HG02759 (cell line): ENCODE measurements around the gene TTC7B.
"Not testable (repeated sequence)": the region's sequence is repeated elsewhere in the genome, so short reads cannot be mapped to it uniquely, and the experiment has no call there.

ENCODE experiments used
- ATAC-seq: cut with Tn5 transposase; IDR thresholded peaks from one replicate; pipeline ENCODE4 v1.9.1; 2021; ENCODE audit warnings: mild to moderate bottlenecking, moderate library complexity; ENCODE audit not compliant: unreplicated experiment

TTC7B gene

DNA sequence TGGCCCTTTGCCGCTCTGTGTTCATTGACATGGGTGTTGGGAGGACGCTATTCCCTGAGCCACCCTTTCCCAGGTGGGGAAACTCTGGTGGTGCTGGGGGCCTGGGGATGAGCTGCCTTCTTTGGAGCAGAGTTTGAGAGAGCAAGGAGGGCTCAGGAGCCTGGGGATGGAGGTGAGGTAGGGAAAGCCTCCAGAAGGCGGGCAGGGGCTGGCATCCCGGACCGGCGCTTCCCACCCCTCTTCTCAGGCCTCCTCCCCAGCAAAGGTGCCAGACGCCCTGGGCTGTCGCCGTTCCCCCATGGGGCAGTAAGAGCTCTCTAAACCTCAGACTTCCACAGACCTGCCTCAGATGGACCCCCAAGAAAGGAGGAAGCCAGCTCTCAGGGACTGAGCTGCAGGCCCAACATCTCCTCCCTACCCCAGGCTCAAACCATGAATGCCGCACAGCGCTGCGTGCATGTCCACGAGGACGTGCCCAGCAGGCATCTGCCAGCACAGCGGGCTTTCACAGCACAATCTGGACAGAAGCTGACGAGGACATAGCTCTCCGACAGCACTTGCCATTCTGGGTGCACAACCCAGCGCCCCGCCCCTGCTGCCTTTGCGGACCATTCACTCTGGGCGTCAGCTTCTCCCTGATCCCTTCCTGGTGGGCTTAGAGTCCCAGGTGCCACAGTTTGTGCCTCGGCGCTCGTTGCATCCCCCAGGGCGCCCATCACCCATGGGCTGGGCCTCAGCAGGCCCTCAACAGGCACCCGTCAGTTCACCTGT lies 14.9 kb upstream of the TTC7B start:
- ATAC-seq: no peak

DNA sequence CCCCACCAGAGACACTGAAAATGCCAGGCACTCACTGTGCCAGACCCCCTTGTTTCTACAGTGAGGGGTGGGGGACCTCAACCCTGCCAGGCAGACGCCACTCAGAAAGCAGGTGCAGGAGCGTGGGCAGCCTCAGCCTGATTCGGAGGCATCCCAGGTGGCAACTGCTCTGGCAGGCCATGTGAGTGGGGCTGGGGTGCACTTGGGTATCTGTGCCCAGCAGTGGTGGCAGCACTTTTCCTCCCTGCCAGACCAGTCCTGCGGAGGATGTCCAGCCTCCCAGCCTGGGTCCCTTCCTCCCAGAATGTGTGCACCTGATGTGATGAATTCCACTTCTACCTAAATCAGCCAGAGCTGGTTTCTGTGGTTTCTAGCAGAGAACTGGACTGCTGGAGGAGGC lies 13.4 kb upstream of the TTC7B start:
- ATAC-seq: no peak

DNA sequence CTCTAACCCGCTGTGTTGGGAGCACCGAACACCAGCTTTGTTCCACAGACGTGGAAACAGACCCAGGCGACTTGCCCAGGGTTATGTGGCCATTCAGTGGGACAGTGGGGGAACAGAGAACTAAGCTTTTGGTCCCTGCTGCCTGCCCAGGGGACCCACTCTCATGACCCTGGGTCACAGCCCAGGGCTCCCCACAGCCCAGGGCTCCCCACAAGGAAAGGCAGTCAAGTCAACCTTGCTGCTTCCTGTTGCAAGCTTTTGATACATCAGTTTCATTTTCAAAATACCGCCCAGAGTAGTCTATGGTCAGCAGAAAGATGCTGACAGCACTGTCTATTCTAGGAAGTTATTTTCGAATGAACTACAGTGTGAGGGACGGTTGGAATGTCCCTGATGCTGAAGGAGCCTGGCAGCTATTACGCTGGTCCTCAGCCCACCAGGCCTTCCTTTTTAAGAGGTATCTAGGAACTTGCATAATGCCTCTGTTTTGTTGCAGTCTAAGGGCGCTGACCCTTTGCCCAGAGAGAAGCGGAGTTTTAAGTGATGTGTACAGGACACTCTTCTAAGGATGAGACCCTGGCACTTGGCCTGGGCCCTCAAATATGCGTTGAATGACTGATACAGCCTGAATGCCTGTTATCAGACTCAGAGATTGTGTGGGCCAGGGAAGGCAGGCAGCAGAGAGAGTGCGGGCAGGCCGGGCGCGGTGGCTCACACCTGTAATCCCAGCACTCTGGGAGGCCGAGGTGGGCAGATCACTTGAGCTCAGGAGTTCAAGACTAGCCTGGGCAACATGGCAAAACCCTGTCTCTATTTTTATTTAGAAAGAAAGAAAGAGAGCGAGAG lies 12.6 kb upstream of the TTC7B start:
- peak; percentile 22 for ATAC-seq

DNA sequence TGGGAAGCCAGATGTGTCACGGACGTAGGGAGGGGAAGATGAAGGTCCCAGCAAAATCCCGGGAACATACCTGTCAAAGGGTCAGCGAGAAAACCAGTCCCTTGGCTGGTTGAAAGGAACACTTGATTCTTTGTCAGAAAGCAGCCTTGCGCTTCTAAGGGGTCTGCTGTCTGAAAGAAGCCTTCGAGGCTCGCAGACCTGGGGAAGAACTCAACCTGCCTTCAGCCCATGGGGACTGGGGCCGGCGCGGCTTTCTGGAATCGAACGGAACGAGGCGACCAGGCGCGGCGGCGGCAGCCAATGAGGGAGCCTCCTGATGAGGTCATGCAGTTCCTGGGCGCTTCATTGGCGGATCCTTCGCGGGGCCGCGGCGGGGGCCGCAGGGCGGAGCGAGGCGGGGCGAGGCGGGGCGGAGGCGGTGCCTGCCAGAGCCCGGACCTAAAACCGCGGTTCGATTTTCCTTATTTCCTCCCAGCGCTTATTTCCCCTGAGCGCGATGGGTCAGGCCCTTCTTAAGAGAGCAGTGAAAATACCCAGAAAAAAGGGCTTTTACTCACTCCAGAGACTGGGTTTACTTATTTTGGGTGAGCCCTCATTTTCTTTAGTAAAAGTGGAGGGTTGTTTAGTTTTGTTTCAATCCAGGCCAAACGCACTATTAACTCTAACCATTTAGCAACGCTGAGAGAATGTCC lies 11.8 kb upstream of the TTC7B start:
- ATAC-seq: peak; percentile 100

DNA sequence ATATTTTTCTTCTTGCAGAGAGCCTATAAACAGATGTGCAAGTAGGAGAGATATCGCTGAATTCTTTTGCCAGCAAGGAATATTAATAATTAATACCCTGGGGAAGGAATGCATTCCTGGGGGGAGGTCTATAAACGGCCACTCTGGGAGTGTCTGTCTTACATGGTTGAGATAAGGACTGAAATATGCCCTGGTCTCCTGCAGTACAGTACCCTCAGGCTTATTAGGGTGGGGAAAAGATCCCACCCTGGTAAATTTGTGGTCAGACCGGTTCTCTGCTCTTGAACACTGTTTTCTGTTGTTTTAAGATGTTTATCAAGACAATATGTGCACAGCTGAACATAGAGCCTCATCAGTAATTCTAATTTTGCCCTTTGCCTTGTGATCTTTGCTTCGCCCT lies 7.3 kb upstream of the TTC7B start:
- ATAC-seq: not testable (repeated sequence)

DNA sequence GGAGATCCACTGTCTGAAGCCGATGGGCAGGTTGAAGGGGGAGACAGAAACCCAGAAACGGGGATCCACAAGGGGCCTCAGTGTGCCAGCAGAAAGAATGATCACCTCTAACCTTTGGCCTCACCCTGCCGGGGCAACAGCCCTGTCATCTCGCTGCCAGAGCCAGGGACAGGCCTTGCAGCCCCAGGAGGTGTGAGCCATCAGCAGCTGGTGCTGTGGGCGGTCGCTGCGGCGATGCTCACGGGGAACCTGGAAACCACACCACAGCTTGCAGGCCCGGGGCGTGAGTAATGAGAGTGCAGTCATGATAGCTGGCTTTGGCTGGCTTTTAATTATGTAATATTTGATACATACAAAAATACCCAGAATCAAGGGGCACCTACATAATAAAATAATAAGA lies 4.7 kb upstream of the TTC7B start:
- peak; percentile 77 for ATAC-seq

DNA sequence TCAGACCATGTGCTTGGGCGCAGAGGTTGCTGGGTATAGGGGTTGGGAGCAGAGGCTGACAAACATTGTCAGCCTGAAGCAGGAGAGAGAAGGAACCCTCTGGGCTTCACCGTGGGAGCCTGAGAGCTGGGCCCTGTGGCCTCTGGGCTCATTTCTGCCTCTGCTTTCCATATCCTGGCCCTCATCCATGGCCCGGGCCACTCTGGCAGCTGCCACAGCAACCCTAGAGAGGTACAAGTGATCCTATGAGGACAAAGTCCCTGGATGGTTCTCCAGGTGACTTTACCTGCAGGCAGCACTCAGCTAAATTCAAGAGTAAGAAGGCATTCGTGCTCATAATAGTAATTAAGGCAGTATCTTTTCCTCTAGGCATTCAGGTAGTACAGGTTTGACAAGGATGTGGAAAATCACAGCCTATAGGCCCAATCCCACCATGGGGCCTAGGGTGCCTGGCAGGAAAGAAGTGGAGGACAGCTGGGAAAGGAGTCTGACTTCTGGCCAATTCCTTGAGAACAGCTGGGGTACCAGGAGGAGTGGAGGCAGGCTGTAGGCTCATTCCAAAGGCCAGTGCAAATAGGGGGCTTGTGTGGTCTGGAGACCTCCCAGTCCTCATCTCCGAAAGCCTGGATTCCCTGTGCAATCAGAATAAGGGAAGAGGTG lies 3.6 kb upstream of the TTC7B start:
- ATAC-seq: no peak

DNA sequence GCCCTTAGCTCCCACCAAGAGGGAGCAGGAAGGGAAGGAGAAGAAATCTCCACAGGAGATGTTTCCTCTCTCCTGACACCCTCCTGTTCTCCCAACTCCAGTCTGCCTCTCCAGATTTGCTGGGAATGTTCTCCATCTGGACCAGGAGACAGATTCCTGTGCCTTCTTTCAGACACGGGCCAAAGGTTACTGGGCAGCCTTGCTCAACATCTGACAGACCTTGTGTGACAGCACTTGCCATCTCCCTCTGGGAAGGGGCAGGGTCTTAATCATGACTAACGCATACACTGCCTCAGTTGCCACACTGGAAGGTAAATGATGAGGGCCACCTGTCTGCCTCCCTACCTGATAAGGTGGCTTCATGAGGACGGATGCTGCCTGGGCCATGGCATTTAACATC lies 2.5 kb upstream of the TTC7B start:
- no peak for ATAC-seq

DNA sequence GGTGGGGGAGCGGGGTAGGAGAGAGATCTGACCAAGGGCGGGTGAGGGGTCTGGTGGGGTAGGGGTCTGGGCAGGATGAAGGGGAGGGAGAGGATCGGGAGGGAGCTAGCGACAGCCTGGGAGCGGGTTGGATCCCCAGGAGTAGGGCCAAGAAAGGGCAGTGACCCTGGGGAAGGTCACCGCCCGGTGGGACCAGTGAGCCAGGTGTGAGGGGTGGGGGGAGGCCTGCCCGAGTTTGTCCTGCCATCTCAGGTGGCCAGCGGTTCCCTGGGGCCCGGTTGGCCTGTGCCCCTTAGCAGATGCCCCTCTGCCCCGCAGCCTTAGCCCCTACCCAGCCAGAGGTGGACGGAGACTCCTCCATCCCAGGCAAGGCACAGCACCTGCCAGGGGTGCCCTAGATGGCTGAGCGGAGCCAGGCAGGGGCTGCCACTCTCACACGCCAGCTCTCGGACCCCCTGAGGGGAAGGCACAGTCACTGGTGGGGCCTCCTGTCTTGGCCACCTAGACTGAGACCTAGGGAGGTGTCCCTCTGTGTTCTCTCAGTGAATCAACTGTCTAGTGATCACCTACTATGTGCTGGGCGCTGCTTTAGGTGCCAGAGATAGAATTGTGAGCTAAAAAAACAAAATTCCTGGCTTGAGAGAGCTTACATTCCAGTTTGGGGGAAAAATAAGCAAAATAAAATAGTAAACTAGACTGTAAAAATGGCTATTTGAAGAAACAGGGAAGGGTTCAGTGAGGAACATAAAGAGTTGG lies 629 bp upstream of the TTC7B start:
- no peak for ATAC-seq

DNA sequence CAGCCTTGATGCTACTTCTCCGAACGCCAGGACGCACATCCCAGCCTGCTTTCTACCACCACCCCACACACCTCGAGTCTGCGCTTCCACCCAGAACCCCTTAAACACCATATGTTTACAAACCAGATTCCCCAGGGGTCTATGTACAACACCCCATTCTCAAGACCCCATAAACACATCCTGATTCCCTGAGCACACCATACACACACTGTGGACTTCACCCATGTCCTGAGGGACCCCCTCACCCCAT lies 733 bp downstream of the TTC7B start:
- no peak for ATAC-seq

DNA sequence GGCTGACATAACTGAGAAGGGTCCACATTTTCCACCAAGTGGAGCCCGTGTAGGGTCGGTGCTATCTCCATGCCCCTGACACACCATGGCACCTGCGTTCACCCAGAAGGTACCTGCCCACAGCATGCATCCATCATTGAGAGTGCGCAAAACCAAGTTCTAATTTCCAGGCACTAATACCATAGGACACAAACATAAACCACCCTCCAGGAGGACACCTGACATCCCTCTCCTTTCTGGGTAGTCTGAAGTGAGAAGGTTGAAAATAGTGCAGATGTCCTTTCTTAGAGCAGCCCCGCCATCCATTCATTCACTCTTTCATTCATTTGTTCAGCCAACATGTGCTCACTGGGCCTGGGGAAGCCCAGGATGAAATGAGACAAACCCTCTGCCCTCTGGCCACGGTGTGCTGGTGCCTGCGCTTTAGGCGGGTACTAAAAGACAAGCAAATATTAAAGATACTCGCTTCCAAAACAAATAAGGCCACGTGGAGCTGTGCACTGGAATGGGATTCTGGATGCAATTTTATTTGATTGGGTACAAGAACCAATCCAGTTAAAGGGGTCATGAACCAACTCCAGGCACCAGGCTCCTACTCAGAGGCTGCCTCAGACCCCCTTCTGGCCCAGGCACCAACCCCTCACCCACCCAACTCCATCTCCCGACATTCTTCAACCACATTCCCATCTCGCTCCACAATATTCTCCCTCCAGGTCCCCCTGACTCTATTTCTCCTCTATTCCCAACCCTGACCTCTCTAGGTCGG lies 1.2 kb downstream of the TTC7B start:
- no peak for ATAC-seq

DNA sequence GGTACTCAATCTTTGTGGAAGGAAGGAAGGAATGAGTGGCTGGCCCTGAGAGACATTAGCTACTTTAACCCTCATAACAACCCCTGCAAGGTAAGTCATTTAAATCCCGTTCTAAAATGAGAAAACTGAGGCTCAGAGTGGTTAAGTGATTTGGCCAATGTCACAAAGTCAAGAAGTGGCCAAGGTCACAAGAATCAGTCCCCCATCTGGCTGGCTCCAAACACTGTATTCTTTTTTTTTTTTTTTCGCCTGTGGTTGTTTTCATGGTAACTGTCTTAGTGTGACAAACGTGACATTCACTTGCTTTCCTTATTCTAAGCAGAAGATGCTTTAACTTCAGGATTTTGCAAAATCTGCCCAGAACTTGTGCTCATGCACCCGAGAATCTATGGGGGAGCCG lies 2.8 kb downstream of the TTC7B start:
- ATAC-seq: no peak

DNA sequence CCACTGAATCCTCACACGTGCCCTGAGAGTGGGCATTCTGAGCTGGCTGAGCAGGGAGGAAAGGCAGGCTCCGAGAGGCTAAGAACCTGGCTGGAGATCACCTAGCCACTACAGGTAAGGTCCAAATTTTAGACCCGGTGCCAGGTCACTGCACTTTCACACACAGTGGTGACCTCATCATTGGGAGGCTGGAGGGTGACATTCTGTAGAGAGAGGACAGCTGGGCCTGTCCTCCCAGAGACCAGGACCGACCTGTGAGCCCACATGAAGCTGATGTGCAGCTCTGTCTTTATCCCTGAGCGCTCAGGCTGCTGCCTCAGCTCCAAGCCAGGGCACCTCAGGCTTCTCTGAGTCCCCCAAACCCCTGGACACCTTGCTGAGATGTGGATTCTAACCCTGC lies 4.1 kb downstream of the TTC7B start:
- no peak for ATAC-seq

DNA sequence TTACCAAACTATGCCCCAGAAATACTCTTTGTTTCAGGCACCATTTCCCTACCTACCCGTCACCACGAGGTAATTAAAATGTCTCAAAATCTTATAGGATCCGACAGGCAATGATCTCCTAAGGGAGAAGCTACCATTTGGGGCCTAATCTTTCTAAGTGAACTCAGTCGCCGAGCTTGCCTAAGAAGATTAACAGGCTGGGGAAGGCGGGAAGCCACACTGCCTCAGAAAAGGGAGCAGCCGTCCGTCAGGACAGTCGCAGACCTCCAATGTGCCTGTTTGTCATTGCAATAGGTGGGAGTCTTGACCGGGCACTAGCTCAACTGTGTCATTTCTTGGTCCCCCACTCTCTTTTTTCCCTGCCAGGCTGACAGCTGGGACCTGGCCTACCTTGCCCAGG lies 4.6 kb downstream of the TTC7B start:
- no peak for ATAC-seq

DNA sequence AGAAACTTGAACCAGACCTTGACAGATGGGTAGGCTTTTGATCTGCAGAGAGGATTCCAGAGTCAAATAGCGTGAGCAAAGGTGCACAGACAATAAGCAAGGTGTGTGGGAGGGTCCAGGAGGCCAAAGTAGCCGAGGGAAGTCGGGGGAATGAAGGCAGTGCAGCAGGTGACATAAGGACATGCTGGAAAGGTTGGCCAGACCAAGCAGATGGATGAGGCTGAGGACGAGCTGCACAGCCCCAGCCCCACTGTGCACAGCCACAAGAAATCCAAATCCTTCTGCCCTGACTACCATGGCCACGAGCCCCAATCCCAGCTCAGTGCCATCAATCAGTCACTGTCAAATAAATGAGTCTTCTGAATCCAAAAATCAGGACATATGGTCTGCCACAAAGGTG lies 5.4 kb downstream of the TTC7B start:
- no peak for ATAC-seq

DNA sequence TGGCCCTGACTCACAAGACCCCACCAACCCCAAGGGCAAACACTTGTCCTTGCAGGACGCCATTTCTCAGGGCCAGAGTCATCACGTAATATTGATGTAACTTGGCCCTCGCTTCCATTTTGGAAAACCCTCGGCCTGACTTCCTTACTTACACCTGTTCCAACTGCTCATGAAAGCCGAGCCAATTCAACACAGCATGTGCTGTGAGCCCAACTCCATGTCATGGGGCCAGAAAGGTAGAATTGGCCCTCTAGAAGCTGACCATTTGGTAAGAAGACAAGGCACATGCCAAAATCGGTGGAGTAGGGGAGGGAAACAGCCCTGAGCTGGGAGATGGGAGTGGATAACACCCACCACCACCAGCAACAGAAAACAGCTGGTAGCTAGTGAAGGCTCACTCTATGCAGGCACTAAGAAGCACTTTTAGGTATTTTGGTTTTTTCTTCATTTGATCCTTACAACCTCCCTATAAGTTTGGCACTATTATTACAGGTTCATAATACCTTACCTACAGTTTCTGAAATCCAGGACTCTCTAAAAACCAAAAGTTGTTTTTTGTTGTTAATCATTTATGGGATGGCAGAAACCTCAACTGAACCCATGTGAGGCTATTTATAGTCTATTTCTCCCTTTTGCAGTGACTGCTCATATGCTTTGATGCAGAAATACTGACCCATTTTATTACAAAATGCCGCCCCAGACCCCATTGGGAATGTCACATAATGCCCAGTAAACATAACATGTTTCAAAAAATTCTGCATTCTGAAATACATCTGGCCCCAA lies 6.5 kb downstream of the TTC7B start:
- ATAC-seq: no peak

DNA sequence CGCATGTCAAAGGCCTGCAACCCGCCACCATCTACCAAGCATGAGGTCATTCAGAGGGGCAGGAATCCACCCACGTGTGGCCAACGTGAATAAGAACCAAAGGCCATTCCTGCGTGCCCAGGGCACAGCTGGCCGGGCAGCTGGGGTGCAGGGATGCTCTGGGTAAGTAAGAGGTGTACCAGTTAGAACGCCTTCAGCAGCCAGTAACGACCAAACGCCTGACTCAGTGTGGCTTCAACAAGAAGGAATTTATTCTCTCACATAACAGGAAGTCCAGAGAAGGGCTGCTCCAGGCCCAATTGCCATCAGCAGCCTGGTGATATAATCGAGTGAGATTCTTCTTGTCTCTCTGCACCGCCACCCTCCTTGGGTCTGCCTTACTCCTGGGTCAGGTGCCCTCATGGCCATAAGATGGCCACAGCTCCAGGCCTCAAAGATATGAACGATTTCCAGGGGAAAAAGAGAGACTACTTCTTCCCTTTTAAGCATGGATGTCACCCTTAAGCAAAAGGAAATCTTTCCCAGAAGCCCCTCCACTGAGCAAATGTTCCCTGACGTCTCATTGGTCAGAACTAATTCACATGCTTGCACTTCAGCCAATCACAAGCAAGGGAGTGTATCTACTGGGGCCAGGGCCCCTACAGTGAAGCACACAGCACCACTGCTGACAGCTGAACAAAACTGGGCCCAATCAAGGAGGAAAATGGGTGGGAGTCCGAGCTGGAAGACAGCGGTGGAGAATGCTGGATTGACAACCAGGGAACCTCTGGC lies 7.3 kb downstream of the TTC7B start:
- ATAC-seq: no peak

DNA sequence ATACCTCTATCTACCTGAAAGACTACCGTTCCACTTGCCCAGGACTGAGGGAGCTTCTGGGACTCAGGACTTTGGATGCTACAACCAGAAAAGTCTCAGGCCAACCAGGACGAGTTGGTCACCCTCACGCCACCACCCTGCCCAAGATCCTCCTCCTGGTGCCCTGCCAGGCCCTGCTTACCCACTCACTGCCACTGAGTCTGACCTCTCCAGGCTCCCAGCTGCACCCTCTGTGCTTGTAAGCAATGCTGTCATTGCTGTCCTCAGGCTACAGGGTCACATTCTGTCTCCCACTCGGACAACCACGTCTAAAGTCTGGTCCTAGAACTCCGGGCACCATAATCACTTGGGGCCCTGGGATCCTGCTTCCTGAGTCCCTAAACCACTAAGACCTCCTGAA lies 9.2 kb downstream of the TTC7B start:
- ATAC-seq: no peak
